Measurements from ENCODE around the gene HIPK3.
"Not testable (repeated sequence)": the region's sequence is repeated elsewhere in the genome, so short reads cannot be mapped to it uniquely, and the experiment has no call there.

The HIPK3 gene

GRCh38 chr11:33257160-33257896 lies at the start of gene HIPK3:
Gene HIPK3, plus strand, starts transcription at chr11:33257381.
- peak; percentile 80 to 86 for DNase-seq

GRCh38 chr11:33207408-33207985 lies 49.7 kb upstream of the HIPK3 start:
- no peak for DNase-seq

GRCh38 chr11:33208150-33208549 lies 49.0 kb upstream of the HIPK3 start:
- DNase-seq = no peak

- no peak for DNase-seq
These were observed 46.0 kb upstream of the HIPK3 start for GRCh38 chr11:33211153-33211552.

- DNase-seq = no peak
These were observed 45.6 kb upstream of the HIPK3 start for GRCh38 chr11:33211580-33211979.

- no peak for DNase-seq
These were observed 43.0 kb upstream of the HIPK3 start for GRCh38 chr11:33214187-33214586.

- DNase-seq = no peak
These were observed 42.4 kb upstream of the HIPK3 start for GRCh38 chr11:33214767-33215166.

- not testable (repeated sequence) for DNase-seq
These were observed 40.5 kb upstream of the HIPK3 start for GRCh38 chr11:33216676-33217075.

GRCh38 chr11:33222052-33222750 lies 35.0 kb upstream of the HIPK3 start:
- DNase-seq = no peak

GRCh38 chr11:33225371-33225770 lies 31.8 kb upstream of the HIPK3 start:
- DNase-seq = no peak

- no peak for DNase-seq
These were observed 29.5 kb upstream of the HIPK3 start for GRCh38 chr11:33227578-33228261.

- DNase-seq = no peak
These were observed 22.6 kb upstream of the HIPK3 start for GRCh38 chr11:33234397-33235190.

GRCh38 chr11:33237039-33237597 lies 20.1 kb upstream of the HIPK3 start:
- no peak for DNase-seq

GRCh38 chr11:33242575-33242974 lies 14.6 kb upstream of the HIPK3 start:
- no peak for DNase-seq

- DNase-seq = not testable (repeated sequence)
These were observed 13.5 kb upstream of the HIPK3 start for GRCh38 chr11:33243654-33244053.

- no peak for DNase-seq
These were observed 8.7 kb upstream of the HIPK3 start for GRCh38 chr11:33248416-33248971.

- no peak for DNase-seq
These were observed 959 bp upstream of the HIPK3 start for GRCh38 chr11:33256031-33256812.

GRCh38 chr11:33256813-33257159 lies 395 bp upstream of the HIPK3 start:
- DNase-seq = no peak

GRCh38 chr11:33257897-33258630 lies 883 bp downstream of the HIPK3 start:
- peak; percentile 82 to 85 for DNase-seq

- DNase-seq = no peak
These were observed 1.5 kb downstream of the HIPK3 start for GRCh38 chr11:33258631-33259205.
